Muscle layer of duodenum (tissue), 2 donors: ENCODE data around the gene PSME1.

Experiments used
- H3K27ac ChIP-seq: one replicate; pipeline ENCODE4 v1.7.0; 2013; ENCODE audit warnings: mild to moderate bottlenecking, low read length
- H3K27me3 ChIP-seq: one replicate; pipeline ENCODE4 v1.7.0; 2013; ENCODE audit warnings: low read depth, mild to moderate bottlenecking, control low read depth, low read length
- H3K36me3 ChIP-seq, 2 donors: one replicate each; pipeline ENCODE4 v1.7.0; 2013; ENCODE audit warnings: low read length in 2 of 2, control low read depth in 1 of 2, mild to moderate bottlenecking in 1 of 2; ENCODE audit not compliant: insufficient read depth in 2 of 2, control insufficient read depth in 1 of 2
- H3K4me1 ChIP-seq, 2 donors: one replicate each; pipeline ENCODE4 v1.7.0; 2013; ENCODE audit warnings: low read length in 2 of 2, mild to moderate bottlenecking in 2 of 2, control low read depth in 1 of 2, moderate library complexity in 1 of 2; ENCODE audit not compliant: insufficient read depth in 2 of 2, control insufficient read depth in 1 of 2
- H3K4me3 ChIP-seq, 2 donors: one replicate each; pipeline ENCODE4 v1.7.0; 2013; ENCODE audit warnings: low read length in 2 of 2, low read depth in 1 of 2, mild to moderate bottlenecking in 1 of 2
- H3K9me3 ChIP-seq, 2 donors: one replicate each; pipeline ENCODE4 v1.7.0; 2013; ENCODE audit warnings: low read length in 2 of 2, control low read depth in 1 of 2, mild to moderate bottlenecking in 1 of 2; ENCODE audit not compliant: control insufficient read depth in 1 of 2
- donor health status: healthy.

PSME1 gene

DNA sequence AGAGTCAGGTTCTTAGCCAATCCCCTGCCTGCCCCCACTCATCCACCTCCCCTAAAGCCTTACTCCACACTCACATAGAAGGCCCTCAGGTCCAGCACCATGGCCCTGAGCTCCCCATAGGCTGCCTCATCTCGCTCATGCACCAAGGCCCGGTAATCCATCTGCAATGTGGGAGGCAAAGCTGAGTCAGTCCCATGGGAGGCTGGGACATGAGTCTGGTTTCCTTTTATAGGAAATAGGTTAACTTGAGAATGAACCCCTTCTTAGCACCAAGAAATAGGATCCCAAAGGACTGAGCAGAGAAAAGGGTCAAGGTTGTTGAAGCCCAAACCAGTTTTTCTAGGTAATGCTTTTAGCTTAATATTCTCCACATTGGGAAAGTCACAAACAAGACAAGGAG is 7.5 kb downstream of the PSME1 start:
- H3K4me1 ChIP-seq, result peaks cover 14 to 47% of the 10 kb centered on the region in 2 donors
- no peaks in the 10 kb centered on the region for H3K9me3 ChIP-seq
- no peaks in the 10 kb centered on the region for H3K27me3 ChIP-seq
- H3K27ac ChIP-seq, result no peak overlapping the region
- H3K4me3 ChIP-seq, result no peak overlapping the region
- peaks cover 14 to 23% of the 10 kb centered on the region in 2 donors for H3K36me3 ChIP-seq

DNA sequence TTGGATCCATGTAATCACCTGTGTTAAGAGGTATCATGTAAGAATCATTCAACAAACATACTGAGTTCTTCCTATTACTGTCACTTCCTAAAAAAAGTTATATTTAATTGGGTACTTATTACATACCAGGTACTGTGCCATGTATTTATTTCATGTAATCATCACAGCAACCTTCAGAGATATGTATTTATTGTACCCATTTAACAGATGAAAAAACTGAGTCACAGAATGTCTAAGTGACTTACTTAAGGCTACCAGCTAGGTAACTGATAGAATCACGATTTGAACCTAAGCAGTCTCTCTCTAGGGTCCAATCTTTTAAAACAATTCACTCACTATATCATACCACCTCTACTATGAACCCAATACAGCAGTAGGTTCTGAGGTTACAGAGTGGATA is 8.5 kb downstream of the PSME1 start:
- peak overlapping the region; percentile 21 for H3K27ac ChIP-seq
- H3K4me1 ChIP-seq, result peaks cover 16 to 47% of the 10 kb centered on the region in 2 donors
- H3K27me3 ChIP-seq, result no peaks in the 10 kb centered on the region
- no peaks in the 10 kb centered on the region for H3K9me3 ChIP-seq
- H3K36me3 ChIP-seq, result peaks cover 7 to 16% of the 10 kb centered on the region in 2 donors
- H3K4me3 ChIP-seq, result no peak overlapping the region

DNA sequence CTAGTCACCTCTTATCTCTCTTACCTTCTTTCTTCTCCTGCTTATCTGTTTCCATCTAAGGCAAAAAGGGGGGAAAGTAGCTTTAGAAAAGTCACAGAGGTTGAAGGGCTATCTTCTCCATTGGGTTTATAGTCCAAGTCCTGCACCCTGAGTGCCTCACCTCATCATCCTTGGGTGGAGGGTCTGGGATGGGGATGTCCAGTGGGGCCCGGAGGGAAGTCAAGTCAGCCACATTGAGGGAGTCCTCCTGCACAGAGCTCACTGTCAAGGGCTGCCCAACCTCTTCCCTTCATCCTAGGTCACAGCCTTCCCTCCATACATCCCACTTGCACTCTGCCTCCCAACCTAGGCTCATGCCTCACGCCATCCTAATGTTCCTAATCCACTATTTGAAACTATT is 9.2 kb downstream of the PSME1 start:
- Histone ChIP-seq H3K4me3 (peak overlapping the region; percentile 80 to 94), H3K9me3 (no peaks in the 10 kb centered on the region), H3K36me3 (peaks cover 14 to 21% of the 10 kb centered on the region in 2 donors), H3K4me1 (peaks cover 16 to 43% of the 10 kb centered on the region in 2 donors), H3K27ac (peak overlapping the region; percentile 90), H3K27me3 (no peaks in the 10 kb centered on the region)

DNA sequence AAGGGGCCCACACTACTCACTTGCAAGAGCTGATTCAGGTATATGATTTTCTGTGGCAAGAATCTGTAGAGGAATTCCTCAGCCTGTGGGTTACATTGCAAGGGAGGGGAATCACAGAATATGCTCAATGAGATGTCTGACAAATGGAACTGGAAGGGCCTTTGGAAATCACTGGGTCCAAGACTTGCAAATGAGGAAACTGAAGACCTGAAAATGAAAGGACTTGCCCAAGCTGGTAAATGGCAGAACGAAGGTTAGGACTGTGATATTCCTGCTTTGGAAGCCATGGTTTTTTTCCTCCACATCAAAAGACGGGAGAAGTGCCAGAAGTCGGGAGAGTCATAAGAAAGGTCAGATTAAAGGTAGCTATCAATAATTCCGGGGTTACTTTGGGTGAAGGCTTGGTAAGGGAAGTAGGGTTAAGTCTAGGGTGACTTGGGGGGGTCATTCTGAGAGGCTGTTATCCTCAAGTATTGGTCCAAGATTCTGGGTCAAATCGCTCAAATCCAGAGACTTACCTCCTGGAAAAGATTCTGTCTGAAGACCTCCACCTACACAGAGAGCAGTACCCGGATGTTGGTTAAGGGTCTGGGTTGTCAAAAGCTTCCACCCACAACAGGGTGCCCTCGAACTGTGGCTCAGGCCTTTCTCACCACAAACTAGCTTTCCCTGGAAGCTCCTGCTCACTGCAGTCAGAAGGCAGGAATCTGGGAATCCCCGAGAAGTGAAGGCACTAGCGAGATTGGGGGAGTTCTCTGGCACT is 9.9 kb downstream of the PSME1 start:
- peak overlapping the region; percentile 80 to 94 for H3K4me3 ChIP-seq
- H3K27ac ChIP-seq, result peak overlapping the region; percentile 90
- H3K36me3 ChIP-seq, result peaks cover 21 to 28% of the 10 kb centered on the region in 2 donors
- no peaks in the 10 kb centered on the region for H3K9me3 ChIP-seq
- no peaks in the 10 kb centered on the region for H3K27me3 ChIP-seq
- H3K4me1 ChIP-seq, result peaks cover 16 to 37% of the 10 kb centered on the region in 2 donors

DNA sequence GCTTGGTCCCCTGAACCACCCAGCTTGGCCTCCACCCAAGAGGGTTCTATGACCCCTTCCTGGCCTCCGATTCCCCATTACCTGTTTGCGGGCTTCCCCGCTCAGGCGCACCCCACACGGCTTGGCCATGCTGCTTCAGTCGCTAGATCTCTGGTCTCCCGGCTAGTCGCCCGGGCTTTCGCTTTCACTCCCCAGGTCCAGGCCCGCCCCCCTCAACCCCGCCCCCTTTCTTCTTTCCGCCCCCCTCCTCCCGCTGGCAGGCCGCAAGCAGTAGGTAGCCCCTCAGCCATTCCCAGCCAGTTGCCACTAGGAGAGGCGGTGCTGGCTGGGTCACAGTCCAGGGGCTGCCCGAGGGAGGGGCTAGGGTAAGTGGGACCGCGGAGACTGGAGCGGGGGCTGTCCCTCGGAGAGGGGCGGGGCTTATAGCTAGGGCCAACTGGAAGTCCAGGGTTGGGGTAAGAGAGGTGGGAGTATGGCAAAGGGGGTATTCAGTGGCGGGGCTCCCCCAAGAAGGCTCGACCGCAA is 10.5 kb downstream of the PSME1 start, which contains the start of gene PSME2:
Gene PSME2, minus strand, starts transcription at position 158 of the 525 bp plus-strand sequence. Its CDS starts 29 bp downstream, at position 129.
- Histone ChIP-seq H3K9me3 (no peaks in the 10 kb centered on the region), H3K4me1 (peaks cover 16 to 37% of the 10 kb centered on the region in 2 donors), H3K4me3 (peak within 1 kb of the TSS; percentile 80 to 94), H3K27me3 (no peaks in the 10 kb centered on the region), H3K36me3 (peaks cover 27 to 34% of the 10 kb centered on the region in 2 donors), H3K27ac (peak within 1 kb of the TSS; percentile 90)

DNA sequence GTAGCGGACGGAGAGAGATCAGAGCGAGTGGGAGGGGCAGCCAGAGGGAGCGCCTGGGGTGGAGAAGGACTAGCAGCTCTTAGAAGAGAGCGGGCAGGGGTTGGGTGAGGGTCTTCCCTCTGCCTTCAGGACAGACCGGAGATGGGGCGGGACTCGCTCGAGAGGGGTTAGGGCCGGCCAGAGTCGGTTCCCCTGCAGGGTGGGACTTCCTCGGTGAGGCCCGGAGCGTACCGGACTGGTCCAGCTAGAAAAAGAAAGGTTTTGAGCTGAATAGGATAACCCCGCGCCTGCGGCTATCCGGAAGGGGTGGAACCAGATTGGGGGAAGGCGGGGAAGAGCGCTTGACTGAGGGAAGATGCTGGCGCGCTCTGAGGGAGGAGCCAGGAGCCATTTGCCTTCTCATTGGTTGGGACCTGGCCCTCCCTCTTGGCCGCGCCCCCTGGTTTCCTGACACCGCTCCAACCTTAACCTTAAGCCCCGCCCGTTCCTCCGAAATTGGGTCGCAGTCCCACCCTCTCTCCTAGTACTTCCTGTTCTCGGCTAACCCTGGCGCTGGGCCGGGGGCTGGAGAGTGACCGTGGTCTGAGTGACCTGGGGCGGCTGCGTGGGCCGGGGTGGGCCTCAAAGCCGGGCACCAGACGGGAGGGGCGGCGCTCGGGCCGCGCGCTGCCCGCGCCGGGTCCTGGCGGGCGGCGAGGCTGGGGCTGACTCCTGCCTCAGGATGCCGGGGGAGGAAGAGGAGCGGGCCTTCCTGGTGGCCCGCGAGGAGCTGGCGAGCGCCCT is 11.2 kb downstream of the PSME1 start, which contains the start of gene RNF31:
Gene RNF31, plus strand, starts transcription at position 521 of the 783 bp plus-strand sequence. Its CDS starts 201 bp downstream, at position 722.
- peak within 1 kb of the TSS; percentile 90 for H3K27ac ChIP-seq
- peaks cover 16 to 32% of the 10 kb centered on the region in 2 donors for H3K4me1 ChIP-seq
- H3K36me3 ChIP-seq, result peaks cover 33 to 40% of the 10 kb centered on the region in 2 donors

DNA sequence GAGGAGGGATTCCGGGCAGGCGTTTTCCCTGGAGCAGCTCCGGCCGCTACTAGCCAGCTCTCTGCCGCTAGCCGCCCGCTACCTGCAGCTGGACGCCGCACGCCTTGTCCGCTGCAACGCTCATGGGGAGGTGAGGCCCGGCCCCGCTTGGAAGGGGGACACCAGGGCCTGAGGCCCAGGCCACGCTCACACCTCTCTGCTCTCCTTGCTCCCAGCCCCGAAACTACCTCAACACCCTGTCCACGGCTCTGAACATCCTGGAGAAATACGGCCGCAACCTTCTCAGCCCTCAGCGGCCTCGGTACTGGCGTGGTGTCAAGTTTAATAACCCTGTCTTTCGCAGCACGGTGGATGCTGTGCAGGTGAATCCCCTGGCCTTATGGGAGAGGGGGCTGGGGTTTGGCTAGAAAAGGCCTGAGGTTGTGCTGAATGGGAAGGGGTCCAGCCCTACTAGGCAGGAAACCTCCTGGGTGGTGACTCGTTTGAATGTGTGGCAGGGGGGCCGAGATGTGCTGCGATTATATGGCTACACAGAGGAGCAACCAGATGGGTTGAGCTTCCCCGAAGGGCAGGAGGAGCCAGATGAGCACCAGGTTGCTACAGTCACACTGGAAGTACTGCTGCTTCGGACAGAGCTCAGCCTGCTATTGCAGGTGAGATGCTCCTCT is 11.9 kb downstream of the PSME1 start:
- Histone ChIP-seq H3K9me3 (no peaks in the 10 kb centered on the region), H3K27ac (peak overlapping the region; percentile 64), H3K4me1 (peaks cover 16 to 29% of the 10 kb centered on the region in 2 donors), H3K27me3 (no peaks in the 10 kb centered on the region), H3K4me3 (peak overlapping the region; percentile 80 to 94), H3K36me3 (peaks cover 39 to 40% of the 10 kb centered on the region in 2 donors)

More for the DNA sequence above, 11.2 kb downstream of the PSME1 start, which contains the start of gene RNF31:
- Histone ChIP-seq H3K9me3 (no peaks in the 10 kb centered on the region), H3K4me3 (peak within 1 kb of the TSS; percentile 80 to 94), H3K27me3 (no peaks in the 10 kb centered on the region)

DNA sequence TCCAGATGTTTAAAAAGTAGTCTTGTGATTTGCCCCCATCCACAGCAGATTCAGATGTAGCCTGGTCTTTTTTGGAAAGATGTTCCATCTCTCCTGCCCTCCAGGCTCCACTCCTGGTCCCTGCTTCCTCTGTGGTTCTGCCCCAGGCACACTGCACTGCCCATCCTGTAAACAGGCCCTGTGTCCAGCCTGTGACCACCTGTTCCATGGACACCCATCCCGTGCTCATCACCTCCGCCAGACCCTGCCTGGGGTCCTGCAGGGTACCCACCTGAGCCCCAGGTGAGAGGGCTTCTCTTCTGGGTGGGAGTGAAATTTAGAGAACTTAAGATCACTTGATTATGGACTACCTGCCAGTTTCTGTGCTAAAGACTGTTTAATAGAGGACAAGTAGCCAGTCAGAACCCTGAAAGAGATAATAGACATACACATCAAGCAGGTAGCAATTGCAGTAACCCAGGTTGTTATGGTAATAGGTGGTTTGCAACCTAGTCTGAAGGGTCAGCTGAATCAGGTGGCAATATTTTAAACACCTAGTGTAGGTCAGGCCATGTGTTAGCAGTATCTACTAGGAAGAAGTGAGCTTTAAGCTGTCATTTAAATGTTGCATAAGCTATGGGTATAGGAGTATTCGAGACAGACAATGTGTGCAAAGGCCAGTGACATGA is 13.4 kb downstream of the PSME1 start:
- peaks cover 16 to 29% of the 10 kb centered on the region in 2 donors for H3K4me1 ChIP-seq
- H3K4me3 ChIP-seq, result no peak overlapping the region
- H3K36me3 ChIP-seq, result peaks cover 29 to 44% of the 10 kb centered on the region in 2 donors
- H3K27me3 ChIP-seq, result no peaks in the 10 kb centered on the region
- H3K27ac ChIP-seq, result no peak overlapping the region
- no peaks in the 10 kb centered on the region for H3K9me3 ChIP-seq

DNA sequence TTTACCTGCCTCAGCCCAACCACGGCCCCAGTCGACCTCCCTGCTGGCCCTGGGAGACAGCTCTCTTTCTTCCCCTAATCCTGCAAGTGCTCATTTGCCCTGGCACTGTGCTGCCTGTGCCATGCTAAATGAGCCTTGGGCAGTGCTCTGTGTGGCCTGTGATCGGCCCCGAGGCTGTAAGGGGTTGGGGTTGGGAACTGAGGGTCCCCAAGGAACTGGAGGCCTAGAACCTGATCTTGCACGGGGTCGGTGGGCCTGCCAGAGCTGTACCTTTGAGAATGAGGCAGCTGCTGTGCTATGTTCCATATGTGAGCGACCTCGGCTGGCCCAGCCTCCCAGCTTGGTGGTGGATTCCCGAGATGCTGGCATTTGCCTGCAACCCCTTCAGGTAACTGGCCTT is 14.1 kb downstream of the PSME1 start:
- Histone ChIP-seq H3K27me3 (no peaks in the 10 kb centered on the region), H3K36me3 (peaks cover 35 to 51% of the 10 kb centered on the region in 2 donors), H3K9me3 (no peaks in the 10 kb centered on the region), H3K4me1 (peaks cover 16 to 29% of the 10 kb centered on the region in 2 donors), H3K4me3 (no peak overlapping the region), H3K27ac (no peak overlapping the region)

DNA sequence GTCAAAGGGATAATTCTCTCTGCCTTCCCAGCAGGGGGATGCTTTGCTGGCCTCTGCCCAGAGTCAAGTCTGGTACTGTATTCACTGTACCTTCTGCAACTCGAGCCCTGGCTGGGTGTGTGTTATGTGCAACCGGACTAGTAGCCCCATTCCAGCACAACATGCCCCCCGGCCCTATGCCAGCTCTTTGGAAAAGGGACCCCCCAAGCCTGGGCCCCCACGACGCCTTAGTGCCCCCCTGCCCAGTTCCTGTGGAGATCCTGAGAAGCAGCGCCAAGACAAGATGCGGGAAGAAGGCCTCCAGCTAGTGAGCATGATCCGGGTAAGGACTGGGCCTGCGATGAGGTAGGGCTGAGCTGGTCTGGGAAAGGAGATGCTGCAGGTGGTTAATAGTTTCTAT is 14.6 kb downstream of the PSME1 start:
- no peaks in the 10 kb centered on the region for H3K9me3 ChIP-seq
- H3K27ac ChIP-seq, result no peak overlapping the region
- peaks cover 40 to 56% of the 10 kb centered on the region in 2 donors for H3K36me3 ChIP-seq
- H3K4me1 ChIP-seq, result peaks cover 12 to 24% of the 10 kb centered on the region in 2 donors
- no peak overlapping the region for H3K4me3 ChIP-seq
- no peaks in the 10 kb centered on the region for H3K27me3 ChIP-seq
